Endothelial cell (in vitro differentiated cells): ENCODE measurements around the gene MED9. TPM values are rescaled to one million over a fixed set of nuclear protein-coding genes. Genes with fewer than 3 reads are reported as not detected.
"Not testable (repeated sequence)": the region's sequence is repeated elsewhere in the genome, so short reads cannot be mapped to it uniquely, and the experiment has no call there.

ENCODE experiments used
- DNase-seq: peaks from one replicate; pipeline ENCODE4 v3.0.0; 2021; ENCODE audit warnings: low spot score
- H3K27ac Mint-ChIP-seq: one replicate; pipeline ENCODE4 v1.8.0; 2021; ENCODE audit warnings: mixed read lengths, inconsistent platforms; ENCODE audit not compliant: unreplicated experiment
- H3K27me3 Mint-ChIP-seq: one replicate; pipeline ENCODE4 v1.8.0; 2021; ENCODE audit warnings: mild to moderate bottlenecking, moderate library complexity, mixed read lengths, inconsistent platforms; ENCODE audit not compliant: unreplicated experiment
- H3K36me3 Mint-ChIP-seq: one replicate; pipeline ENCODE4 v1.8.0; 2021; ENCODE audit warnings: mild to moderate bottlenecking, low read depth, mixed read lengths, inconsistent platforms; ENCODE audit not compliant: unreplicated experiment
- H3K4me1 Mint-ChIP-seq: one replicate; pipeline ENCODE4 v1.8.0; 2021; ENCODE audit warnings: mild to moderate bottlenecking, mixed read lengths, inconsistent platforms; ENCODE audit not compliant: unreplicated experiment
- H3K4me3 Mint-ChIP-seq: one replicate; pipeline ENCODE4 v1.8.0; 2021; ENCODE audit warnings: mild to moderate bottlenecking, mixed read lengths, inconsistent platforms; ENCODE audit not compliant: unreplicated experiment
- H3K9me3 Mint-ChIP-seq: one replicate; pipeline ENCODE4 v1.8.0; 2021; ENCODE audit warnings: mixed read lengths, inconsistent platforms; ENCODE audit not compliant: unreplicated experiment
- total RNA-seq: library from RNA; stranded (reverse); fragmentation: NEBNext Ultra II Directional; extraction: Animal tissue kit (Norgen Biotek cat#: 25700); gene quantifications from one replicate; pipeline ENCODE4 v1.2.1, GENCODE V29; 2021; ENCODE audit not compliant: unreplicated experiment
- TF ChIP-seq, protein P1 (sequence below): fragments of 200-600 bp; sonication (generic); IDR thresholded peaks from one replicate; pipeline ENCODE4 v1.5.0; 2021; ENCODE audit warnings: antibody characterized with exemption; ENCODE audit not compliant: unreplicated experiment

MED9 gene
- total RNA-seq, 1 donor from 2014 or later = 14.2 TPM

DNA sequence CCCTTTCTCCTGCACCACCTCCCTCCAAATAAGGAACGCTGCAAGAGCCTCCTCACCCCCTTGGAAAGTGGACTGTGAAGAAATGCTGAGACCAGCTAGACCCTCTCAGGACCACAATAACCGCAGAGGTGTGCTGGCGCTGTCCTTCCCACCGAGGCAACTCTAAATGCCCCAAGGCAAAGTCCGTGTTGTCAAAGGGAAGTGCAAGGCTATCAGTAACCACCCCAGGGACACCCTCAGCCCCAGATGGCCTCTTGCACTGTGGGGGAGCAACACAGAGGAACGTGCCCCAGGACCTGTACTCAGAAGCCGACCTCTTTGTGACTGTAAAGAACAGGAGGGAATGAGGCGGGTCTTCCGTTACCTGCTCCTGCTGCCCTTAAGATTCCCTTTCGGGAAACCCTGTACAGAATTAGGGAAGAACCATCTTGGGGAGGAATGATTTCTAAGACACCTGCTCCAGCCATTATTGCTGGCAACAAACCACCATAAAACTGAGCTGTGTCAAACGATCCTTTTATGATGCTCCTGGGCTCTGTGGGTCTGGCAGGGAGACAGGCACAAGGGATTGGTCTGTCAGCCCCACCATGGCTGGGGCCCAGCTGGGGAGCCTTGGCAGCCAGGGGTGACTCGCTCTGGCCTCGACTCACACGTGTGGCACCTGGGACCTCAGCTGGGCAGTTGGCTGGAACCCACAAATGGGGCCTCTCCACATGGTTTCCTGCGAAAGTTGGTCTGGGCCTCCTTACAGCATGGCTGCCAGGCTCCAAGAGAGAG, 14.6 kb upstream of the MED9 start:
- TF ChIP-seq, protein P1, sequence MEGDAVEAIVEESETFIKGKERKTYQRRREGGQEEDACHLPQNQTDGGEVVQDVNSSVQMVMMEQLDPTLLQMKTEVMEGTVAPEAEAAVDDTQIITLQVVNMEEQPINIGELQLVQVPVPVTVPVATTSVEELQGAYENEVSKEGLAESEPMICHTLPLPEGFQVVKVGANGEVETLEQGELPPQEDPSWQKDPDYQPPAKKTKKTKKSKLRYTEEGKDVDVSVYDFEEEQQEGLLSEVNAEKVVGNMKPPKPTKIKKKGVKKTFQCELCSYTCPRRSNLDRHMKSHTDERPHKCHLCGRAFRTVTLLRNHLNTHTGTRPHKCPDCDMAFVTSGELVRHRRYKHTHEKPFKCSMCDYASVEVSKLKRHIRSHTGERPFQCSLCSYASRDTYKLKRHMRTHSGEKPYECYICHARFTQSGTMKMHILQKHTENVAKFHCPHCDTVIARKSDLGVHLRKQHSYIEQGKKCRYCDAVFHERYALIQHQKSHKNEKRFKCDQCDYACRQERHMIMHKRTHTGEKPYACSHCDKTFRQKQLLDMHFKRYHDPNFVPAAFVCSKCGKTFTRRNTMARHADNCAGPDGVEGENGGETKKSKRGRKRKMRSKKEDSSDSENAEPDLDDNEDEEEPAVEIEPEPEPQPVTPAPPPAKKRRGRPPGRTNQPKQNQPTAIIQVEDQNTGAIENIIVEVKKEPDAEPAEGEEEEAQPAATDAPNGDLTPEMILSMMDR = no peak
- H3K27me3 Mint-ChIP-seq = peaks cover 4% of the 10 kb centered on the region
- peaks cover 5% of the 10 kb centered on the region for H3K36me3 Mint-ChIP-seq
- no peak for DNase-seq
- H3K9me3 Mint-ChIP-seq = no peaks in the 10 kb centered on the region
- peaks cover 8% of the 10 kb centered on the region for H3K4me1 Mint-ChIP-seq
- H3K4me3 Mint-ChIP-seq = no peak overlapping the region
- no peak overlapping the region for H3K27ac Mint-ChIP-seq

DNA sequence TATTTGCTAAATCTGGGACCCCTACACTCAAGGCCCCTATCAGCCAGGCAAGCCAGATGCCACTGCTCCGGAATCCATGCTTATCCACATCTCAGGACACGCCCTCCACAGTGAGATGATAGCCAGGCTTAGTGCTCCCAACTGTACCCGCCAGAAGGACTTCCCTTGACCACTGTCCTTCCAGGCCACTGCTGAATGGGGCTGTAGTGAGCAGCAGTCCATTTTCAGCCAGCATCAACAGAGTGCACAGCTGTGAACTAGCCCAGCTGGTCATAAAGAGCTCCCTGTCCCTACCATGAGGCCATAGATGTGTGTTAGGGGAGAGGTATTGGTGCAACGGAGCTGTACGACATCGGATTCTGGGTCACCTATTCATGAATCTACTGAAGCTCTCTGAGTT, 13.0 kb upstream of the MED9 start:
- no peak for DNase-seq
- H3K4me1 Mint-ChIP-seq = peaks cover 8% of the 10 kb centered on the region
- H3K9me3 Mint-ChIP-seq = no peaks in the 10 kb centered on the region
- TF ChIP-seq, protein P1 = no peak
- H3K27me3 Mint-ChIP-seq = peaks cover 3% of the 10 kb centered on the region
- no peak overlapping the region for H3K4me3 Mint-ChIP-seq
- H3K36me3 Mint-ChIP-seq = peaks cover 5% of the 10 kb centered on the region
- no peak overlapping the region for H3K27ac Mint-ChIP-seq

DNA sequence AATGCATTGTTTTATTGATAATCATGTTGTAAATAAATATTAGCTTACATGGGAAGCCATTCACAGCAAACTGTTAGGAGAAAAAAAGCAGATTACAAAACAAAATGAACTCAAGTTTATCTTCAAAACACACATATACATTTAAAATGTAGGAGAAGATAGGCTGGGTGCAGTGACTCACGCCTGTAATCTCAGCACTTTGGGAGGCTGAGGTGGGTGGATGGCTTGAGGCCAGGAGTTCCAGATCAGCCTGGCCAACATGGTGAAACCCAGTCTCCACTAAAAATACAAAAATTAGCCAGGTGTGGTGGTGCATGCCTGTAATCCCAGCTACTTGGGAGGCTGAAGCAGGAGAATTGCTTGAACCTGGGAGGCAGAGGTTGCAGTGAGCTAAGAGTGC, 10.9 kb upstream of the MED9 start:
- H3K27ac Mint-ChIP-seq, H3K9me3 Mint-ChIP-seq, H3K27me3 Mint-ChIP-seq: not testable (repeated sequence)

DNA sequence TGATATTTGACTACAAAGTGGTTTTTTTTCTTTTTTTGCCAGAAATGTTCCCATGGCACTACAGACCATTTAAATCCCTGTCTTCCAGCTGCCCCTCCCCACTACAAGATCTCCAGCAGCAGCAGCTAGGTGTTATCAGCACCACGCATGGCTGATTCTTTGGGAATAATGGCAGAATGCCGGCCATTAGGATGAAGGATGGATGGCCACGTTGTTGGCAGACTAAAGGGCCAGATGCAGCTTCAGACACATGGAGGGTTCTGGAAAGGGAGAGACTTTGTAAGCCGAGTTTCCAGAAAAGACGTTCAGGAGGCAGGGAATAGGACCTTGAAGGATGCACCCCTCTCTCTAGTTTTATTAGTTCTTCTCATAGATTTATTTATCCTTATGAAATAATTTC, 10.3 kb upstream of the MED9 start:
- H3K9me3 Mint-ChIP-seq = no peaks in the 10 kb centered on the region
- no peaks in the 10 kb centered on the region for H3K36me3 Mint-ChIP-seq
- H3K4me3 Mint-ChIP-seq = no peak overlapping the region
- peaks cover 5% of the 10 kb centered on the region for H3K4me1 Mint-ChIP-seq
- H3K27ac Mint-ChIP-seq = no peak overlapping the region
- DNase-seq = no peak
- TF ChIP-seq, protein P1 = no peak
- H3K27me3 Mint-ChIP-seq = no peaks in the 10 kb centered on the region

More for the DNA sequence above, 10.9 kb upstream of the MED9 start:
- not testable (repeated sequence) for H3K4me3 Mint-ChIP-seq, DNase-seq, H3K4me1 Mint-ChIP-seq, H3K36me3 Mint-ChIP-seq

DNA sequence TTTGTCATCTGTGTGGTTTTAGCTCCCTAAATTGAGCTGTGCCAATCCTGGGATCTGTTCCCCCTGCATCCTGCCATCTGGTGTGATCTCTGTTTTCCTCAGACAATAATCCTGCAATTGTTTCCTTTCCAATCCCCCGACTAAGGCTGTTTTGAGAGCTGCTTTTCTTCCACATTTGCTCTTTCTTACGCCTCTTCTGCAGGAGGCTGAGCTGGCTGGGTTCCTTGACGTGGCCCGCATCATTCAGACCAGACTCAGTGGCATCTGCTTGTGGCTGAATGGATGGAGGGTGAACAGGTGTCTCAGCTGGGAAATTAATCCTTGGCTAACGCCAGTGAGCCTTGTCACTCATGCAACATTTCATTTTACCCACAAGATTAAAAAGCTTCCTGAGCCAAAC, 9.8 kb upstream of the MED9 start:
- TF ChIP-seq, protein P1 = no peak
- no peak overlapping the region for H3K27ac Mint-ChIP-seq

More for the DNA sequence above, 9.8 kb upstream of the MED9 start:
- DNase-seq = no peak
- no peaks in the 10 kb centered on the region for H3K36me3 Mint-ChIP-seq
- H3K9me3 Mint-ChIP-seq = no peaks in the 10 kb centered on the region
- no peak overlapping the region for H3K4me3 Mint-ChIP-seq
- H3K27me3 Mint-ChIP-seq = no peaks in the 10 kb centered on the region
- peaks cover 5% of the 10 kb centered on the region for H3K4me1 Mint-ChIP-seq
